ENCODE measurements around the gene NWD2.

- TF ChIP-seq CTCF (IDR thresholded peaks at IDR 0.05 in 2 of 3, conservative IDR thresholded peaks at IDR 0.05 in 1 of 3; ENCODE audit: insufficient read depth in 2 of 3, low read depth in 1 of 3, low read length in 3 of 3) (no peak), AFF4 (CRISPR knock-in tag; IDR thresholded peaks at IDR 0.05) (no peak), ID3 (CRISPR knock-in tag; IDR thresholded peaks at IDR 0.05) (no peak), ID3 (tag; IDR thresholded peaks at IDR 0.05) (no peak), HDAC6 (IDR thresholded peaks at IDR 0.05; ENCODE audit: low read depth, low read length) (no peak), POLR2AphosphoS5 (IDR thresholded peaks at IDR 0.05; ENCODE audit: control insufficient read depth, insufficient read depth, low read depth, low read length) (no peak), MNT (conservative IDR thresholded peaks at IDR 0.05) (no peak), ZNF282 (CRISPR knock-in tag; IDR thresholded peaks at IDR 0.05) (no peak), MLX (CRISPR knock-in tag; conservative IDR thresholded peaks at IDR 0.05) (no peak), GABPB1 (CRISPR knock-in tag; IDR thresholded peaks at IDR 0.05) (no peak), POLR2H (tag; IDR thresholded peaks at IDR 0.05; ENCODE audit: low read depth) (no peak), POLR2A (conservative IDR thresholded peaks at IDR 0.05) (no peak)
- TF ChIP-seq, protein P1, sequence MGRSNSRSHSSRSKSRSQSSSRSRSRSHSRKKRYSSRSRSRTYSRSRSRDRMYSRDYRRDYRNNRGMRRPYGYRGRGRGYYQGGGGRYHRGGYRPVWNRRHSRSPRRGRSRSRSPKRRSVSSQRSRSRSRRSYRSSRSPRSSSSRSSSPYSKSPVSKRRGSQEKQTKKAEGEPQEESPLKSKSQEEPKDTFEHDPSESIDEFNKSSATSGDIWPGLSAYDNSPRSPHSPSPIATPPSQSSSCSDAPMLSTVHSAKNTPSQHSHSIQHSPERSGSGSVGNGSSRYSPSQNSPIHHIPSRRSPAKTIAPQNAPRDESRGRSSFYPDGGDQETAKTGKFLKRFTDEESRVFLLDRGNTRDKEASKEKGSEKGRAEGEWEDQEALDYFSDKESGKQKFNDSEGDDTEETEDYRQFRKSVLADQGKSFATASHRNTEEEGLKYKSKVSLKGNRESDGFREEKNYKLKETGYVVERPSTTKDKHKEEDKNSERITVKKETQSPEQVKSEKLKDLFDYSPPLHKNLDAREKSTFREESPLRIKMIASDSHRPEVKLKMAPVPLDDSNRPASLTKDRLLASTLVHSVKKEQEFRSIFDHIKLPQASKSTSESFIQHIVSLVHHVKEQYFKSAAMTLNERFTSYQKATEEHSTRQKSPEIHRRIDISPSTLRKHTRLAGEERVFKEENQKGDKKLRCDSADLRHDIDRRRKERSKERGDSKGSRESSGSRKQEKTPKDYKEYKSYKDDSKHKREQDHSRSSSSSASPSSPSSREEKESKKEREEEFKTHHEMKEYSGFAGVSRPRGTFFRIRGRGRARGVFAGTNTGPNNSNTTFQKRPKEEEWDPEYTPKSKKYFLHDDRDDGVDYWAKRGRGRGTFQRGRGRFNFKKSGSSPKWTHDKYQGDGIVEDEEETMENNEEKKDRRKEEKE (IDR thresholded peaks at IDR 0.05; ENCODE audit: borderline replicate concordance in 1 of 2, control insufficient read depth in 1 of 2, low read depth in 2 of 2, low read length in 1 of 2) = no peak
These were observed 186.8 kb downstream of the NWD2 start for GRCh38 chr4:37431417-37431743.
